H1 (cell line): ENCODE measurements around the gene NELL1. TPM values are rescaled to one million over a fixed set of nuclear protein-coding genes. Genes with fewer than 3 reads are reported as not detected.

ENCODE experiments used
- CTCF ChIA-PET: fragments of 300-600 bp; sonication (Branson Sonifier 250); formaldehyde crosslinking; loops from one replicate; lab custom pipeline; 2021; ENCODE audit not compliant: partially characterized antibody; lab: Charles Lee
- POLR2A ChIA-PET: fragments of 300-600 bp; sonication (Branson Sonifier 250); formaldehyde crosslinking; loops from one replicate; lab custom pipeline; 2021; ENCODE audit warnings: inconsistent platforms; ENCODE audit not compliant: partially characterized antibody; lab: Charles Lee
- DNase-seq, 2 experiments: peaks; one replicate each; pipeline versions ENCODE4 v3.0.0 to v3.0.0-alpha.2; 2010 to 2022; ENCODE audit warnings: low spot score in 2 of 2, low read depth in 1 of 2, mixed read lengths in 1 of 2
- FAIRE-seq: peaks from 2 replicates; lab custom pipeline; 2011; peaks lifted over from hg19 to GRCh38; lab: Jason Lieb, UNC
- H2AFZ ChIP-seq: 2 replicates; pipeline ENCODE4 v1.8.1; 2012; ENCODE audit warnings: low read length, inconsistent platforms
- H2AK5ac ChIP-seq: 2 replicates; pipeline ENCODE4 v1.6.1; 2013; ENCODE audit warnings: low read depth, low read length
- H2BK120ac ChIP-seq: replicated peaks from 2 replicates; pipeline ENCODE3; 2013; ENCODE audit warnings: low read depth, low read length, inconsistent platforms
- H2BK12ac ChIP-seq: 2 replicates; pipeline ENCODE4 v1.6.1; 2013; ENCODE audit warnings: low read depth, low read length
- H2BK15ac ChIP-seq: 2 replicates; pipeline ENCODE4 v1.6.1; 2013; ENCODE audit warnings: low read length
- H2BK20ac ChIP-seq: 2 replicates; pipeline ENCODE4 v1.6.1; 2013; ENCODE audit warnings: low read length
- H2BK5ac ChIP-seq: 2 replicates; pipeline ENCODE4 v1.6.1; 2013; ENCODE audit warnings: low read depth, low read length
- H3K14ac ChIP-seq: 2 replicates; pipeline ENCODE4 v1.6.1; 2013; ENCODE audit warnings: inconsistent platforms; ENCODE audit not compliant: insufficient read length
- H3K18ac ChIP-seq: 2 replicates; pipeline ENCODE4 v1.6.1; 2013; ENCODE audit warnings: low read length; ENCODE audit errors: extremely low read depth
- H3K23ac ChIP-seq: 2 replicates; pipeline ENCODE4 v1.6.1; 2013; ENCODE audit warnings: inconsistent platforms; ENCODE audit not compliant: insufficient read length
- H3K23me2 ChIP-seq: 2 replicates; pipeline ENCODE4 v1.6.1; 2013; ENCODE audit warnings: low read depth, low read length
- H3K27ac ChIP-seq: 2 replicates; pipeline ENCODE4 v1.6.1; 2011; ENCODE audit warnings: low read depth, low read length, inconsistent platforms
- H3K27me3 ChIP-seq, 4 experiments: replicated peaks in 1 of 4; 1 replicate in 1 of 4; 2 replicates in 3 of 4; pipeline versions ENCODE4 v1.6.1 to v1.8.1; 2011 to 2013; ENCODE audit warnings: low read length in 3 of 4, mild to moderate bottlenecking in 3 of 4, inconsistent platforms in 2 of 4, mixed read lengths in 2 of 4, moderate library complexity in 1 of 4; ENCODE audit not compliant: control insufficient read depth in 3 of 4, insufficient read depth in 3 of 4; ENCODE audit errors: extremely low read depth in 1 of 4
- H3K36me3 ChIP-seq, 4 experiments: 2 replicates each; pipeline versions ENCODE4 v1.6.1 to v1.8.1; 2011 to 2013; ENCODE audit warnings: mild to moderate bottlenecking in 4 of 4, low read length in 3 of 4, moderate library complexity in 2 of 4, control low read depth in 1 of 4, inconsistent platforms in 1 of 4; ENCODE audit not compliant: insufficient read depth in 4 of 4, control insufficient read depth in 2 of 4
- H3K4ac ChIP-seq: replicated peaks from 2 replicates; pipeline ENCODE3; 2013; ENCODE audit warnings: low read length, low read depth, mixed read lengths, inconsistent platforms; ENCODE audit not compliant: insufficient read length
- H3K4me1 ChIP-seq, 4 experiments: replicated peaks in 1 of 4; 1 replicate in 1 of 4; 2 replicates in 3 of 4; pipeline versions ENCODE4 v1.6.1 to v1.8.1; 2011 to 2013; ENCODE audit warnings: low read length in 3 of 4, inconsistent platforms in 2 of 4, mixed read lengths in 1 of 4; ENCODE audit not compliant: insufficient read depth in 4 of 4, control insufficient read depth in 3 of 4
- H3K4me2 ChIP-seq, 2 experiments: 2 replicates each; pipeline versions ENCODE4 v1.6.1 to v1.8.1; 2011 to 2013; ENCODE audit warnings: low read depth in 2 of 2, low read length in 2 of 2, control low read depth in 1 of 2, inconsistent platforms in 1 of 2, mild to moderate bottlenecking in 1 of 2; ENCODE audit not compliant: insufficient read depth in 1 of 2
- H3K4me3 ChIP-seq, 4 experiments: fragments of 200-600, 300-600 bp in 1 of 4; sonication (generic), shearing (Covaris generic), sonication (Bioruptor Twin) in 1 of 4; 2 replicates each; pipeline versions ENCODE4 v1.5.1 to v1.8.1; 2011 to 2016; ENCODE audit warnings: low read length in 4 of 4, low read depth in 3 of 4, control low read depth in 2 of 4, inconsistent platforms in 2 of 4, mild to moderate bottlenecking in 2 of 4, mixed read lengths in 1 of 4, moderate library complexity in 1 of 4; ENCODE audit not compliant: insufficient read depth in 2 of 4; ENCODE audit errors: extremely low read depth in 1 of 4
- H3K56ac ChIP-seq: replicated peaks from 2 replicates; pipeline ENCODE3; 2013; ENCODE audit warnings: low read depth, mild to moderate bottlenecking, mixed read lengths, low read length, inconsistent platforms; ENCODE audit not compliant: insufficient read length
- H3K79me1 ChIP-seq: 2 replicates; pipeline ENCODE4 v1.6.1; 2013; ENCODE audit warnings: low read depth, low read length, control low read depth
- H3K79me2 ChIP-seq, 2 experiments: 2 replicates each; pipeline versions ENCODE4 v1.6.1 to v1.8.1; 2012 to 2013; ENCODE audit warnings: low read length in 2 of 2, mild to moderate bottlenecking in 2 of 2, inconsistent platforms in 1 of 2; ENCODE audit not compliant: insufficient read depth in 2 of 2, control insufficient read depth in 1 of 2
- H3K9ac ChIP-seq, 4 experiments: replicated peaks in 1 of 4; 1 replicate in 1 of 4; 2 replicates in 3 of 4; pipeline versions ENCODE4 v1.6.1 to v1.8.1; 2011 to 2013; ENCODE audit warnings: low read depth in 3 of 4, low read length in 3 of 4, control low read depth in 2 of 4, mild to moderate bottlenecking in 2 of 4, moderate library complexity in 2 of 4, inconsistent platforms in 1 of 4; ENCODE audit errors: extremely low read depth in 1 of 4
- H3K9me3 ChIP-seq, 2 experiments: 2 replicates each; pipeline versions ENCODE4 v1.6.1 to v1.8.1; 2012 to 2013; ENCODE audit warnings: mild to moderate bottlenecking in 2 of 2, moderate library complexity in 2 of 2, control low read depth in 1 of 2, inconsistent platforms in 1 of 2, low read depth in 1 of 2, low read length in 1 of 2, mixed read lengths in 1 of 2; ENCODE audit not compliant: insufficient read depth in 2 of 2
- H4K20me1 ChIP-seq, 2 experiments: replicated peaks in 1 of 2; 2 replicates each; pipeline versions ENCODE3 to v1.8.1; 2011 to 2013; ENCODE audit warnings: inconsistent platforms in 2 of 2, low read length in 2 of 2, mild to moderate bottlenecking in 1 of 2; ENCODE audit not compliant: insufficient read depth in 2 of 2, control insufficient read depth in 1 of 2
- H4K5ac ChIP-seq: 2 replicates; pipeline ENCODE4 v1.6.1; 2013; ENCODE audit warnings: low read length, low read depth, mixed read lengths, inconsistent platforms; ENCODE audit not compliant: insufficient read length
- H4K8ac ChIP-seq: 2 replicates; pipeline ENCODE4 v1.8.0; 2013; ENCODE audit warnings: mild to moderate bottlenecking, moderate library complexity, low read length, inconsistent platforms; ENCODE audit not compliant: insufficient read depth; ENCODE audit errors: extremely low read depth
- H4K91ac ChIP-seq: replicated peaks from 2 replicates; pipeline ENCODE3; 2013; ENCODE audit warnings: low read length, mixed read lengths, inconsistent platforms; ENCODE audit not compliant: insufficient read length
- GABPA ChIP-seq: IDR thresholded peaks from 2 replicates; pipeline ENCODE4 v1.6.1; 2011; ENCODE audit warnings: mild to moderate bottlenecking, low read length, moderate library complexity, borderline replicate concordance; ENCODE audit not compliant: insufficient read depth
- YY1 ChIP-seq: IDR thresholded peaks from 2 replicates; pipeline ENCODE4 v1.6.1; 2011; ENCODE audit warnings: low read depth, mild to moderate bottlenecking, low read length
- WGBS, 2 experiments: shearing (Covaris generic) in 1 of 2; methylation state at CpG; one replicate each; pipeline versions ENCODE4 v1.1.6 to v1.1.7; 2013 to 2015; ENCODE audit warnings: low lambda C conversion rate in 2 of 2, mixed read lengths in 2 of 2, inconsistent platforms in 1 of 2, low coverage in 1 of 2, missing lambda C conversion rate in 1 of 2; ENCODE audit not compliant: insufficient replicate concordance in 2 of 2, insufficient coverage in 1 of 2, insufficient read length in 1 of 2; ENCODE audit errors: extremely low coverage in 1 of 2, missing lambda C conversion rate in 1 of 2; 5-methylcytosine and 5-hydroxymethylcytosine counted together
- polyA plus RNA-seq, 7 experiments: library from polyadenylated mRNA; depleted of rRNA in 3 of 7; stranded (reverse) in 5 of 7; unstranded in 2 of 7; fragments of >200 nt in 5 of 7; fragments of 200-250 nt in 2 of 7; gene quantifications; 1 replicate in 5 of 7; 2 replicates in 1 of 7; 4 replicates in 1 of 7; pipeline versions ENCODE4 v1.2.1 to v1.2.3, GENCODE V29; 2011 to 2013; ENCODE audit warnings: missing spikeins in 2 of 7, mixed read lengths in 2 of 7
- total RNA-seq: library from RNA; stranded (reverse); fragmentation: NEBNext Ultra II Directional; extraction: Animal tissue kit (Norgen Biotek cat#: 25700); gene quantifications from 2 replicates; pipeline ENCODE4 v1.2.1, GENCODE V29; 2021
- TF ChIP-seq, protein P1 (sequence below): IDR thresholded peaks from 2 replicates; pipeline ENCODE4 v1.6.1; 2011; ENCODE audit warnings: low read length, improper control_type of control experiment

Gene NELL1
- total and polyA plus RNA-seq, 2 of the 8 experiments (the other 6 are each of a cell fraction or from before 2014, with no cell fraction given), result 0.21 TPM; not detected in 1

- no peak overlapping the region for H2BK20ac ChIP-seq
- no peak overlapping the region for H4K8ac ChIP-seq
- POLR2A ChIA-PET, result no interaction called here
Observed at GRCh38 chr11:21137803-21138202, 468.4 kb downstream of the NELL1 start.

More at GRCh38 chr11:21137803-21138202, 468.4 kb downstream of the NELL1 start:
- H3K23ac ChIP-seq, result no peak overlapping the region
- H3K27ac ChIP-seq, result no peak overlapping the region
- 87% methylated on average over 6 of the region's 6 CpGs; no CpG with 5 or more reads in 1 of the 2 experiments for WGBS, 2 experiments
- no peaks in the 10 kb centered on the region for H3K79me1 ChIP-seq
- H3K18ac ChIP-seq, result no peak overlapping the region
- H2BK12ac ChIP-seq, result no peak overlapping the region
- TF ChIP-seq, protein P1, sequence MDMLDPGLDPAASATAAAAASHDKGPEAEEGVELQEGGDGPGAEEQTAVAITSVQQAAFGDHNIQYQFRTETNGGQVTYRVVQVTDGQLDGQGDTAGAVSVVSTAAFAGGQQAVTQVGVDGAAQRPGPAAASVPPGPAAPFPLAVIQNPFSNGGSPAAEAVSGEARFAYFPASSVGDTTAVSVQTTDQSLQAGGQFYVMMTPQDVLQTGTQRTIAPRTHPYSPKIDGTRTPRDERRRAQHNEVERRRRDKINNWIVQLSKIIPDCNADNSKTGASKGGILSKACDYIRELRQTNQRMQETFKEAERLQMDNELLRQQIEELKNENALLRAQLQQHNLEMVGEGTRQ, result no peak
- TF ChIP-seq GABPA (no peak), YY1 (no peak)
- H2AK5ac ChIP-seq, result no peak overlapping the region
- no peak overlapping the region for H3K4ac ChIP-seq
- no peak overlapping the region for H2BK120ac ChIP-seq
- no peaks in the 10 kb centered on the region for H3K79me2 ChIP-seq
- CTCF ChIA-PET, result no interaction called here
- no peak overlapping the region for H2AFZ ChIP-seq
- no peak overlapping the region for H3K4me3 ChIP-seq
- H3K14ac ChIP-seq, result no peak overlapping the region
- FAIRE-seq (no peak), DNase-seq (no peak)
- H3K23me2 ChIP-seq, result no peaks in the 10 kb centered on the region
- no peak overlapping the region for H3K9ac ChIP-seq
- no peak overlapping the region for H2BK5ac ChIP-seq
- H3K56ac ChIP-seq, result no peak overlapping the region
- H3K4me1 ChIP-seq, result no peaks in the 10 kb centered on the region
- no peaks in the 10 kb centered on the region for H3K27me3 ChIP-seq
- H3K4me2 ChIP-seq, result no peak overlapping the region
- no peaks in the 10 kb centered on the region for H4K20me1 ChIP-seq
- no peaks in the 10 kb centered on the region for H3K36me3 ChIP-seq
- no peaks in the 10 kb centered on the region for H3K9me3 ChIP-seq
- H4K5ac ChIP-seq, result no peak overlapping the region
- H2BK15ac ChIP-seq, result no peak overlapping the region
- H4K91ac ChIP-seq, result no peak overlapping the region
